BJ (cell line): Measurements from ENCODE around the gene PNPLA6. TPM values are rescaled to one million over a fixed set of nuclear protein-coding genes. Genes with fewer than 3 reads are reported as not detected.

Source experiments
- CTCF ChIA-PET: fragments of 350-600 bp; formaldehyde crosslinking; extraction: SDS; loops from one replicate; lab custom pipeline; 2021; ENCODE audit warnings: antibody characterized with exemption, inconsistent platforms; lab: Yijun Ruan, JAX
- POLR2A ChIA-PET: fragments of 300-600 bp; sonication (Branson Sonifier 250); formaldehyde crosslinking; extraction: SDS; loops from one replicate; lab custom pipeline; 2021; ENCODE audit warnings: antibody characterized with exemption; lab: Charles Lee
- DNase-seq: peaks from one replicate; pipeline ENCODE4 v3.0.0-alpha.2; 2011; ENCODE audit warnings: low read depth
- H3K27me3 ChIP-seq: 2 replicates; pipeline ENCODE4 v1.6.0; 2011; ENCODE audit warnings: low read length; ENCODE audit not compliant: control insufficient read depth, insufficient read depth
- H3K36me3 ChIP-seq: 2 replicates; pipeline ENCODE4 v1.5.1; 2011; ENCODE audit warnings: low read length; ENCODE audit not compliant: control insufficient read depth, insufficient read depth
- H3K4me3 ChIP-seq: 2 replicates; pipeline ENCODE4 v1.5.1; 2011; ENCODE audit warnings: low read depth, mild to moderate bottlenecking, control low read depth, low read length
- polyA plus RNA-seq: library from polyadenylated mRNA; depleted of rRNA; stranded (reverse); fragments of >200 nt; gene quantifications from 2 replicates; pipeline ENCODE4 v1.2.3, GENCODE V29; 2011
- TF ChIP-seq, protein P1 (sequence below): IDR thresholded peaks from 2 replicates; pipeline ENCODE4 v1.5.1; 2011; ENCODE audit warnings: low read depth, mild to moderate bottlenecking, control low read depth, inconsistent platforms, low read length, moderate library complexity; ENCODE audit not compliant: insufficient read depth

The PNPLA6 gene
- polyA plus RNA-seq, 1 experiment, result 55.1 TPM

DNA sequence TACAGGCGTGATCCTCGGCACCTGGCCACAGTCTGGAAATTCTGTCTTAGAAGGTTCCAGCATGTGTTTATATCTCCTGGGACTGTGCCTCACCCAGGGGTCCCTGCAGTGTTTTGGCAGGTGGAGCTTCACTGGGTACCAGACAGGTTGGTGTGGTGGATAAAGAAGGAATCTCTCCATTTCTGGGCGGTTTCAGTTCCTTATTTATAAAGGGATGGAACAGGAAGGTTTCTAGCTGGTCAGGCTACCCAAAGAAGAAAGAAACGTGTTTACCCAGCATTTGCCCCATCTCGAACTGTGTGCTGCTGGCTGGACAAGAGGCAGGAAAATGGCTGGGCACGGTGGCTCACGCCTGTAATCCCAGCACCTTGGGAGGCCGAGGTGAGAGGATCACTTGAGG lies 9.8 kb downstream of the PNPLA6 start:
- Histone ChIP-seq H3K27me3 (no peaks in the 10 kb centered on the region), H3K36me3 (peaks cover 24% of the 10 kb centered on the region), H3K4me3 (no peak overlapping the region)
- no peak for DNase-seq
- TF ChIP-seq, protein P1, sequence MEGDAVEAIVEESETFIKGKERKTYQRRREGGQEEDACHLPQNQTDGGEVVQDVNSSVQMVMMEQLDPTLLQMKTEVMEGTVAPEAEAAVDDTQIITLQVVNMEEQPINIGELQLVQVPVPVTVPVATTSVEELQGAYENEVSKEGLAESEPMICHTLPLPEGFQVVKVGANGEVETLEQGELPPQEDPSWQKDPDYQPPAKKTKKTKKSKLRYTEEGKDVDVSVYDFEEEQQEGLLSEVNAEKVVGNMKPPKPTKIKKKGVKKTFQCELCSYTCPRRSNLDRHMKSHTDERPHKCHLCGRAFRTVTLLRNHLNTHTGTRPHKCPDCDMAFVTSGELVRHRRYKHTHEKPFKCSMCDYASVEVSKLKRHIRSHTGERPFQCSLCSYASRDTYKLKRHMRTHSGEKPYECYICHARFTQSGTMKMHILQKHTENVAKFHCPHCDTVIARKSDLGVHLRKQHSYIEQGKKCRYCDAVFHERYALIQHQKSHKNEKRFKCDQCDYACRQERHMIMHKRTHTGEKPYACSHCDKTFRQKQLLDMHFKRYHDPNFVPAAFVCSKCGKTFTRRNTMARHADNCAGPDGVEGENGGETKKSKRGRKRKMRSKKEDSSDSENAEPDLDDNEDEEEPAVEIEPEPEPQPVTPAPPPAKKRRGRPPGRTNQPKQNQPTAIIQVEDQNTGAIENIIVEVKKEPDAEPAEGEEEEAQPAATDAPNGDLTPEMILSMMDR, result no peak
- POLR2A ChIA-PET, result no interaction called here
- CTCF ChIA-PET, result no interaction called here

DNA sequence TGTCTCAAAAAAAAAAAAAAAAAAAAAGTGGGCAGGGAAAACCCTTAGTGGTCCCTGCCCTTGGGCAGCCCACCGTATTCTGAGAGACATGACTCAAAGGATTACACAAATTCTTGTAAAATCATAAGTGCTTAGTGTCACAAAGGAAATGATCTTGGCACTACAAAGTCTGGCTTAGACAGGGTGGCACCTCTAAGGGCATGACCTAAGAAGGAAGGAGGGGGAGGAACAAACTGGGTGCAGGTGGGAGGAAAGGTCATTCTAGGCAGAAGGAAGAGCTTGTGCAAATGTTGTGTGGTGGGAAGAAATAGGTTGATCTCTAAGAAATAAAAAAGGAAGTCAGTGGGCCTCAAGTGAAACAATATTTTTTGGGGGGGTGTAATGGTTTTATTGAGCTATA lies 10.4 kb downstream of the PNPLA6 start:
- ChIA-PET POLR2A (interaction anchor here (0.5 kb wide), 1 partner anchor 186 kb away, joined by 3 read pairs; no protein-coding TSS in a partner anchor), CTCF (interaction anchor here (0.7 kb wide), 1 partner anchor 135 kb away, joined by 4 read pairs; the partner anchor contains the start of gene TRAPPC5)
- TF ChIP-seq, protein P1, result no peak
- no peak overlapping the region for H3K4me3 ChIP-seq
- H3K36me3 ChIP-seq, result peaks cover 24% of the 10 kb centered on the region
- no peak for DNase-seq
- no peaks in the 10 kb centered on the region for H3K27me3 ChIP-seq

DNA sequence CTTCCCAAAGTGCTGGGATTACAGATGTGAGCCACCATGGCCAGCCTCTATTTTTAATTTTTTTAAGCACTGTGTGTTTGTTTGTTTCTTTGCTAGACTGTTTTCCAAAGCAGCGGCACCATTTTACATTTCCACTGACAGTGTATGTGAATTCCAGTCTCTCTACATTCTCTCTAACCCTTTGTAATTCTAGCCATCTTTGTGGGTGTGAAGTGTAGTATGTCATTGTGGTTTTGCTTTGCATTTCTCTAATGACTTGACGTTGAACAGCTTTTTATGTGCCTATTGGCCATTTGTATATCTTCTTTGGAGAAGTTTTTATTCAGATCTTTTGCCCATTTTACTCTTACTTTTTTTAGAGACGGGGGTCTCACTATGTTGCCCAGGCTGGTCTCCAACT lies 11.6 kb downstream of the PNPLA6 start:
- CTCF ChIA-PET, result interaction anchor here (0.6 to 1.5 kb wide), 2 partner anchors 22 to 40 kb away, joined by 3 to 8 read pairs; no protein-coding TSS in a partner anchor
- no peak overlapping the region for H3K4me3 ChIP-seq
- TF ChIP-seq, protein P1, result no peak
- no peaks in the 10 kb centered on the region for H3K27me3 ChIP-seq
- POLR2A ChIA-PET, result no interaction called here
- peaks cover 21% of the 10 kb centered on the region for H3K36me3 ChIP-seq
- DNase-seq, result no peak

DNA sequence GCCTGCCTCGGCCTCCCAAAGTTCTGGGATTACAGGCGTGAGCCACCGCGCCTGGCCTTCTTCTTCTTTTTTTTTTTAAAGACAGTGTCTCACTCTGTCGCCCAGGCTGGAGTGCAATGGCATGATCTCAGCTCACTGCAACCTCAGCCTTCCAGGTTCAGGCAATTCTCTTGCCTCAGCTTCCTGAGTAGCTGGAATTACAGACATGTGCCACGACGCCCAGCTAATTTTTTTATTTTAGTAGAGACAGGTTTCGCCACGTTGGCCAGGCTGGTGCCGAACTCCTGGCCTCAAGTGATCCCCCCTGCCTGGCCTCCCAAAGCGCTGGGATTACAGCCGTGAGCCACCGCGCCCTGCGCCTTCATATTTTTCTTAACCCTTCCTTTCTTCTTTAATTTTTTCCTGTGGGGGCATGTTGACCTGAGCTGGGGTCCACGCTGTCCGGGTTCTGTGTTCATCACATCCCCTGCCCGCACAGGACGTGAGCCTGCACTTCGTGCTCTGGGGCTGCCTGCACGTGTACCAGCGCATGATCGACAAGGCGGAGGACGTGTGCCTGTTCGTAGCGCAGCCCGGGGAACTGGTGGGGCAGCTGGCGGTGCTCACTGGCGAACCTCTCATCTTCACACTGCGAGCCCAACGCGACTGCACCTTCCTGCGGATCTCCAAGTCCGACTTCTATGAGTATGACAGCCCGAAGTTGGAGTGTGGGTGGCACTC lies 14.1 kb downstream of the PNPLA6 start:
- H3K36me3 ChIP-seq, result peaks cover 11% of the 10 kb centered on the region
- CTCF ChIA-PET, result interaction anchor here (1.6 kb wide), 1 partner anchor 19 kb away, joined by 5 read pairs; no protein-coding TSS in a partner anchor
- H3K4me3 ChIP-seq, result no peak overlapping the region
- TF ChIP-seq, protein P1, result no peak
- DNase-seq, result no peak
- POLR2A ChIA-PET, result no interaction called here
- no peaks in the 10 kb centered on the region for H3K27me3 ChIP-seq

DNA sequence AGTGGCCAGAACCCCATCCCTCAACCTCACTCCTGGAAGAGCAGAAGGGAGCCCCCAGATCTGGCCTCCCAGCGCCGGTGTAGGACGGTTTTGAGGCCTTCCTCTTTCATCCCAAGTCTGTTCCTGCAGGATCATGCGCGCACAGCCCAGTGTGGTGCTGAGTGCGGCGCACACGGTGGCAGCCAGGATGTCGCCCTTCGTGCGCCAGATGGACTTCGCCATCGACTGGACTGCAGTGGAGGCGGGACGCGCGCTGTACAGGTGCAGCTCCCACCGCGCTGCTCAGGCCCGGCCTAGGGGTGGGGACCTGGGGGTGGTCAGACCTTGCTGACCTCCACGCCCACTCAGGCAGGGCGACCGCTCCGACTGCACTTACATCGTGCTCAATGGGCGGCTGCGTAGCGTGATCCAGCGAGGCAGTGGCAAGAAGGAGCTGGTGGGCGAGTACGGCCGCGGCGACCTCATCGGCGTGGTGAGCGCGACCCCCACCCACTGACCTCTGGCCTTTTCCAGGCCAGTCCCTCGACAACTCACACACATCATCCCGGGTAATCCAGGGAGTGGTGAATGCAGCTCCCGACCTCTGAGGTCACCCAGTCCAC lies 14.8 kb downstream of the PNPLA6 start:
- Histone ChIP-seq H3K27me3 (no peaks in the 10 kb centered on the region), H3K4me3 (no peak overlapping the region), H3K36me3 (peaks cover 11% of the 10 kb centered on the region)
- DNase-seq, result no peak
- TF ChIP-seq, protein P1, result no peak
- ChIA-PET CTCF (interaction anchor here (0.6 to 1.6 kb wide), 2 partner anchors 18 to 473 kb away, joined by 3 to 5 read pairs; no protein-coding TSS in a partner anchor), POLR2A (no interaction called here)
